OCI-LY3 (cell line): ENCODE data around the gene ZBTB5.

Experiments
- H2AFZ ChIP-seq: fragments of 200-600, 300-600 bp; shearing (Covaris generic); 2 replicates; pipeline ENCODE4 v1.6.0; 2014; ENCODE audit warnings: antibody characterized with exemption, low read depth, low read length
- H3K27ac ChIP-seq: fragments of 200-600, 300-600 bp; sonication (generic); 2 replicates; pipeline ENCODE4 v1.5.1; 2014; ENCODE audit warnings: mild to moderate bottlenecking, low read length, moderate library complexity, mixed read lengths
- H3K27me3 ChIP-seq: fragments of 200-600, 300-600 bp; sonication (generic); 2 replicates; pipeline ENCODE4 v1.6.1; 2014; ENCODE audit warnings: low read depth, low read length, mixed read lengths
- H3K36me3 ChIP-seq: fragments of 200-600, 300-600 bp; sonication (generic); replicated peaks from 2 replicates; pipeline ENCODE3; 2014; ENCODE audit warnings: low read depth, low read length, mixed read lengths
- H3K4me1 ChIP-seq: fragments of 300-600, 200-600 bp; sonication (generic); 2 replicates; pipeline ENCODE4 v1.6.1; 2014; ENCODE audit warnings: low read length, mixed read lengths
- H3K4me2 ChIP-seq: fragments of 200-600, 300-600 bp; sonication (generic); 2 replicates; pipeline ENCODE4 v1.6.1; 2014; ENCODE audit warnings: low read length, mixed read lengths
- H3K4me3 ChIP-seq: fragments of 300-600, 200-600 bp; sonication (generic); 2 replicates; pipeline ENCODE4 v1.5.1; 2014; ENCODE audit warnings: antibody characterized with exemption, mild to moderate bottlenecking, low read length, moderate library complexity
- H3K79me2 ChIP-seq: fragments of 300-600, 200-600 bp; shearing (Covaris generic); 2 replicates; pipeline ENCODE4 v1.6.1; 2014; ENCODE audit warnings: mild to moderate bottlenecking, low read length, mixed read lengths
- H3K9ac ChIP-seq: fragments of 300-600, 200-600 bp; shearing (Covaris generic); 2 replicates; pipeline ENCODE4 v1.6.0; 2014; ENCODE audit warnings: mild to moderate bottlenecking, low read length, moderate library complexity
- H3K9me3 ChIP-seq: fragments of 200-600, 300-600 bp; shearing (Covaris generic); 2 replicates; pipeline ENCODE4 v1.6.1; 2014; ENCODE audit warnings: low read length, mixed read lengths; ENCODE audit not compliant: insufficient read depth
- H4K20me1 ChIP-seq: fragments of 200-600, 300-600 bp; sonication (generic); 2 replicates; pipeline ENCODE4 v1.6.1; 2016; ENCODE audit warnings: low read length, mixed read lengths; ENCODE audit not compliant: insufficient read depth
- CTCF ChIP-seq: fragments of 200-600, 300-600 bp; sonication (generic); IDR thresholded peaks from 2 replicates; pipeline ENCODE4 v1.5.1; 2014; ENCODE audit warnings: antibody characterized with exemption, low read length, low read depth
- EZH2phosphoT487 ChIP-seq: fragments of 200-600 bp; shearing (Covaris generic); IDR thresholded peaks from 2 replicates; pipeline ENCODE4 v1.6.1; 2018; ENCODE audit warnings: antibody characterized with exemption, mixed run types, low read depth

The ZBTB5 gene

GRCh38 chr9:37415011-37415719, 50.1 kb downstream of the ZBTB5 start:
- Histone ChIP-seq H3K9ac (peak overlapping the region; percentile 99), H3K27me3 (no peaks in the 10 kb centered on the region), H3K79me2 (peaks cover 23% of the 10 kb centered on the region), H4K20me1 (no peaks in the 10 kb centered on the region), H2AFZ (peak overlapping the region; percentile 16; the same call in 1 of the 2 replicates), H3K36me3 (no peaks in the 10 kb centered on the region), H3K9me3 (no peaks in the 10 kb centered on the region; the same call in 1 of the 2 replicates), H3K27ac (peak overlapping the region; percentile 99), H3K4me2 (peak overlapping the region; percentile 86), H3K4me3 (peak overlapping the region; percentile 66), H3K4me1 (peaks cover 82% of the 10 kb centered on the region)
- TF ChIP-seq CTCF = peak; percentile 72
- TF ChIP-seq EZH2phosphoT487 = no peak

- H3K79me2 ChIP-seq = peaks cover 26% of the 10 kb centered on the region
- peak overlapping the region; percentile 99 for H3K27ac ChIP-seq
- TF ChIP-seq EZH2phosphoT487 = no peak
- no peak for TF ChIP-seq CTCF
- peak overlapping the region; percentile 66 for H3K4me3 ChIP-seq
- H3K36me3 ChIP-seq = no peaks in the 10 kb centered on the region
- H2AFZ ChIP-seq = peak overlapping the region; percentile 16; the same call in 1 of the 2 replicates
- peak overlapping the region; percentile 86 for H3K4me2 ChIP-seq
- H3K27me3 ChIP-seq = no peaks in the 10 kb centered on the region
- no peaks in the 10 kb centered on the region; the same call in 1 of the 2 replicates for H3K9me3 ChIP-seq
- peaks cover 89% of the 10 kb centered on the region for H3K4me1 ChIP-seq
- H3K9ac ChIP-seq = peak overlapping the region; percentile 99
- no peaks in the 10 kb centered on the region for H4K20me1 ChIP-seq
These were observed 50.7 kb downstream of the ZBTB5 start for GRCh38 chr9:37414503-37414943.

- Histone ChIP-seq H3K4me2 (peak overlapping the region; percentile 97), H3K4me3 (peak overlapping the region; percentile 74), H3K4me1 (peaks cover 96% of the 10 kb centered on the region), H3K27me3 (no peaks in the 10 kb centered on the region), H2AFZ (no peak overlapping the region), H3K27ac (peak overlapping the region; percentile 99), H3K79me2 (peaks cover 26% of the 10 kb centered on the region), H3K36me3 (no peaks in the 10 kb centered on the region), H3K9me3 (no peaks in the 10 kb centered on the region; the same call in 1 of the 2 replicates), H3K9ac (peak overlapping the region; percentile 99), H4K20me1 (no peaks in the 10 kb centered on the region)
- TF ChIP-seq EZH2phosphoT487 (no peak), CTCF (no peak)
These were observed 51.9 kb downstream of the ZBTB5 start for GRCh38 chr9:37413311-37413710.

GRCh38 chr9:37412431-37413151, 52.7 kb downstream of the ZBTB5 start:
- H3K4me3 ChIP-seq = peak overlapping the region; percentile 74

More at GRCh38 chr9:37412431-37413151, 52.7 kb downstream of the ZBTB5 start:
- peaks cover 96% of the 10 kb centered on the region for H3K4me1 ChIP-seq
- H2AFZ ChIP-seq = no peak overlapping the region
- H3K27ac ChIP-seq = peak overlapping the region; percentile 99
- TF ChIP-seq CTCF (no peak), EZH2phosphoT487 (no peak)
- H3K9ac ChIP-seq = peak overlapping the region; percentile 99
- no peaks in the 10 kb centered on the region; the same call in 1 of the 2 replicates for H3K9me3 ChIP-seq
- no peaks in the 10 kb centered on the region for H3K36me3 ChIP-seq
- no peaks in the 10 kb centered on the region for H3K27me3 ChIP-seq
- H4K20me1 ChIP-seq = no peaks in the 10 kb centered on the region
- H3K4me2 ChIP-seq = peak overlapping the region; percentile 97
- H3K79me2 ChIP-seq = peaks cover 26% of the 10 kb centered on the region
